IPS DF 4.7 (cell line): ENCODE data around the gene LILRB2.
"Not testable (repeated sequence)": the region's sequence is repeated elsewhere in the genome, so short reads cannot be mapped to it uniquely, and the experiment has no call there.

ENCODE experiments used
- DNase-seq: peaks from one replicate; pipeline ENCODE4 v3.0.0-alpha.2; 2013; ENCODE audit warnings: low spot score; ENCODE audit errors: extremely low read depth

The LILRB2 gene

GRCh38 chr19:54281007-54281728 lies at the start of gene LILRB2:
LILRB2 (minus strand) TSS chr19:54281110; CDS start chr19:54280496, 614 bp downstream.
- no peak for DNase-seq

GRCh38 chr19:54329476-54330165 lies 48.7 kb upstream of the LILRB2 start:
- DNase-seq: no peak

DNA sequence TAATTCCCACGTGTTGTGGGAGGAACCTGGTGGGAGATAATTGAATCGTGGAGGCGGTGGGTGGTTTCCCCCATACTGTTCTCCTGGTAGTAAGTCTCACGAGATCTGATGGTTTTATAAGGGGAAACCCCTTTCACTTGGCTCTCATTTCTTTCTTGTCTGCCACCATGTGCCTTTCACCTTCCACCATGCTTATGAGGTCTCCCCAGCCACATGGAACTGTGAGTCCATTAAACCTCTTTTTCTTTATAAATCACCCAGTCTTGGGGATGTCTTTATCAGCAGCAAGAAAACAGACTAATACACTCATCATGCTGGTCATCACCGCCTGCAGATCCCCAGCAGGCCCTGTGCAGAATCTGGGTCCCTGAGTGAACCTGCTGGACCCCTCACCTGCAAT lies 47.9 kb upstream of the LILRB2 start:
- not testable (repeated sequence) for DNase-seq

GRCh38 chr19:54325631-54326030 lies 44.7 kb upstream of the LILRB2 start:
- no peak for DNase-seq

DNA sequence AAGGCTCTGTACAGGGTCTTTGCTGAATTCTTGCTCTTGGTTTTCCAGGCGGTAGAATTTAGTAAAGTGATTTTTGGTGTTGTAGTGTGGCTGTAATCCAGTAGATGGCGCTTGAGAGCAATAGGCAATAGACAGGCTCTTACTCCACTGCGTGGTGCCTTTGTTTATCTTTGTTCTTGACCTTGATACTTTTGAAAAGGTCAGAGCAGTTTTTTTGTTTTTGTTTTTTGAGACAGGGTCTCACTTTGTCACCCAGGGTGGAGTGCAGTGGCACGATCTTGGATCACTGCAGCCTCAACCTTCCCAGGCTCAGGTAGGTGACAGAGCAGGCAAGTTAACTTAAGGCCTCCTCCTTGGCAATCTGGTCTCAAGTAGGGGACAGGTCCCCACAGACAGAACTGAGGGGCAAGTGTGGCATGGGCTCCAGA lies 44.3 kb upstream of the LILRB2 start:
- DNase-seq: no peak

GRCh38 chr19:54324071-54324470 lies 43.2 kb upstream of the LILRB2 start:
- no peak for DNase-seq

GRCh38 chr19:54322934-54323333 lies 42.0 kb upstream of the LILRB2 start:
- not testable (repeated sequence) for DNase-seq

DNA sequence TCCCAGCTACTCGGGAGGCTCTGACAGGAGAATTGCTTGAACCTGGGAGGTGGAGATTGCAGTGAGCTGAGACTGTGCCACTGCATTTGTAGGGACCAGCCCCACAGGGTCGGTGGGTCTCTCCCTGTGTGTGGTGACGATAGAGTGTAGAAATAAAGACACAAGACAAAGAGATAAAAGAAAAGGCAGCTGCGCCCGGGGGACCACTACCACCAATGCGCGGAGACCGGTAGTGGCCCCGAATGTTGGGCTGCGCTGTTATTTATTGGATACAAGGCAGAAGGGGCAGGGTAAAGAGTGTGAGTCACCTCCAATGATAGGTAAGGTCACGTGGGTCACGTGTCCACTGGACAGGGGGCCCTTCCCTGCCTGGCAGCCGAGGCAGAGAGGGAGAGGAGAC lies 41.4 kb upstream of the LILRB2 start:
- DNase-seq: not testable (repeated sequence)

DNA sequence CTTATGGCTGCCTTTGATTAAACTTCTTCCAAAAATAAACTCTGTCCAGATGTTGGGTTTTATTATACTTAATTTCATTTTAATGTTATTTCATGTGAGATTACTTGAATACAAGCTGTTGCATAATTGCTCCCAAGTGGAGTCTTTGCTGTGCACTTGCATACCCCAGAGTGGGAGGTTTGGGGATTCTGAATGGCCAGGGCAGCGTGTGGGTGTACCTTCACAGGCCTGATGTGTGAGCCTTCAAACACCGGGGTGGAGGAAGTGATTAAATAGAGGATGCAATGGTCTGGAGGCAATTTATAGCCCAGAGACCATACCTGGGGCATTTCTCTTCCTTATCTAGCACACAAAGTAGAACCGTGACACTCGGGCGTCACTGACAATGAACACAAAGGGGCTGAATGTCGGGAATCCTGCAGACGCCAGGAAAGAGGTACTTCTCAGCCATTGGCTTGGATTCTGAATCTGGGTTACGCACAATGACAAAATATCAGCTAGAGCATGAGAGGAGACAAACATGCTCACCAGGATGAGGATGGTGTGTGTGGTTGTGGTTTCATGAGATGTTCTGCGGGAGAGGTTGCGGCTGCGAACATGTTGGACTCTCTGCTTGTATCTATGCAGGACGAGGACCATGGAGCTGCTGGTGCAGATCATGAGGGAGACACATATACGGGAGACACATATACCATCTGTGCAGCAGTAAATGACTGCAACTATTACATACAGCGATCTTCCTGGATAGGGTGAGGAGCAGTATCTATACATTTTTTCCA lies 39.2 kb upstream of the LILRB2 start:
- DNase-seq: no peak

DNA sequence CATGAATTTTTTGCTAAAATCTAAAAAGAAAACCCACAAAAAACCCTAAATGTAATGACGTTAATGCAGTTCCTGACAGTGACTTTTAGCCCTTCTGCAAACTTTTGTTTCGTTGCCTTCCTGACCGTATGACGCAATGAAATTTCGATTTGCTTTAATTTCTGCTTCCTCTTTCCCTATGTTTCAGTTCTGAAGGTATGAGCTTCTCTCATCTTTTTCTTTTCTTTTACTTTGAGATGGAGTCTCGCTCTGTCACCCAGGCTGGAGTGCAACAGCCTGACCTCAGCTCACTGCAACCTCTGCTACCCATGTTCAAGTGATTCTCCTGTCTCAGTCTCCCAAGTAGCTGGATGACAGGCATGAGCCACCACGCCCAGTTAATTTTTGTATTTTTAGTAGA lies 38.1 kb upstream of the LILRB2 start:
- no peak for DNase-seq

- DNase-seq: no peak
Observed at GRCh38 chr19:54317965-54318240, 37.0 kb upstream of the LILRB2 start.

GRCh38 chr19:54317108-54317964 lies 36.4 kb upstream of the LILRB2 start:
- no peak for DNase-seq

DNA sequence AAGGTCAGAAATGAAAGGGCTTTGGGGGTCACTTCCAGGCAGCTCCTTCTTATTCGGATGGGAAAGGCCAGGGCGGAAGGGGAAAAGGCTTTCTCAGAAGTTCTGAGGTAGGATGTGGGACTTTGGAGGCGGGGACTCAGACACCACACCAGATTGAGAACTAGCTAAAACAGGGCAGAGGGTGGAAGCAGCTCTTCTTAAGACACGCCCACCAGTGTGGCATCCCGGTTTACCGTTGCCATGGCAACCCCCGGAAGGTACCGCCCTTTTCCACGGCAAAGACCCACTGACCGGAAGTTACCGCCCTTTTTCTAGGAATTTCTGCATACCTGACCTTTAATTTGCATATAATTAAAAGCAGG lies 35.8 kb upstream of the LILRB2 start:
- DNase-seq: peak; percentile 69

DNA sequence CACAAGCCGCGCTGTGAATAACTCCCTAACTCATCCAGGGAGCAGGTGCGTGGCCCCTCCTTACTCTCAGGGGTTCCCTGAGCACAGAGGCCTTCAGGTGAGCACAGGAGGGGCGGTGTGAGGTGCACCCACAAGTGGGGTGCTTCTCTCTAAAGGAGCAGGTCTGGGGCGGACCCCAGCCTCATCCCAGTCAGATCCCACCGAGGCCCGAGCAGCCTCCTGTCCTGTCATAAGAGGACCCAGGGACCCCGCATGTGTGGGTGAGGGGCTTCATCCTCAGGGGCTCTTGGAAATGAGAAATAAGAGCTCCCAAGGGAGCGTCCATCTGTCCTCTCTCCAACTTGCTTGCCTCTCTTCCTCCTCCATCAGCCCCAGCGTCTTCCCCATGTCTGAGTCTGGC lies 35.0 kb upstream of the LILRB2 start:
- DNase-seq: no peak

DNA sequence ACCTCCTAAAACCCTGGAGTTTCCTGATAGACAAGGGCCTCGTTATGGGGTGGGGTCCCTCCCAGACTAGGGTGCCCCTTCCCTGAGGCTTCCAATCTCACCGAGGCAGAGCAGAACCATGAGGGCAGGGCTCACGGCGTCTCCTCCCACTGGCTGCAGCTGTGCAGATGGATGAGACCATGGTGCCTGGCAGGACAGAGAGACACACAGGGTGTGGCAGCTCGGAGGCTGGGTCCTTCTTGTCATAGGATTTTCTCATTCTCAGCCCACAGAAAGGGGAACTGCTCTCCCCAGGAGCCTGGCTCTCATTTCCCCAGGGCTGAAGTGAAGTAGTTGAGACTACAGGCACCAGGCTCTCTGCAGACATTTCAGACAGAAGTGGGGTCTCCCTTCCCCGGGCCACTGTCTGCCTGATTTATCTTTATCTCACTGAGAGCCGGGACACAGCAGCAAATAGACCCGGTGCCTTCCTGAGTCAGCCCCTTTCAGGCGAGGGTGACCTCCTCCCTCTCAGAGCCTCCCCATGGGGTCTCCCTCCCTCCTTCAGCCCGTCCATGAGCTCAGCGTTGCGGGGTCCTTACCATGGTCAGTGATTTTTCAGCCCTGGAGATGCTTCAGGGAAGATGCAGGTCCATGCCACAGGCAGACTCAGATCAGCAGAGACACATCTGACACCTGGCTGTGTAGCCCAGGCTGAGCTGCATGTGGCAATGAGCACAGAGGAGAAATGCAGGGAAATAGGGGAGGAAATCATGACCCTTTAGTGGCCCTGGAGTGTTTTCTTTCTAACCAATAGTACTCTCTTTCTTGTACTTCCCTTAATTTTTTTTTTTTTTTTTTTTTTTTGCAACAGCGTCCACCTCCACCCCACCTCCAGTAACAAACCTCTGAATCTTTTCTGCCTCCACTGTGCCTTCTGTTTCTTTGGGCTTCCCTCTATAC lies 31.8 kb upstream of the LILRB2 start, which contains the start of gene LILRA5:
Gene LILRA5 (minus strand): TSS at position 731 of the 942 bp plus-strand sequence. CDS start 147 bp downstream, at position 584.
- no peak for DNase-seq

GRCh38 chr19:54312011-54312410 lies 31.1 kb upstream of the LILRB2 start:
- DNase-seq: no peak

DNA sequence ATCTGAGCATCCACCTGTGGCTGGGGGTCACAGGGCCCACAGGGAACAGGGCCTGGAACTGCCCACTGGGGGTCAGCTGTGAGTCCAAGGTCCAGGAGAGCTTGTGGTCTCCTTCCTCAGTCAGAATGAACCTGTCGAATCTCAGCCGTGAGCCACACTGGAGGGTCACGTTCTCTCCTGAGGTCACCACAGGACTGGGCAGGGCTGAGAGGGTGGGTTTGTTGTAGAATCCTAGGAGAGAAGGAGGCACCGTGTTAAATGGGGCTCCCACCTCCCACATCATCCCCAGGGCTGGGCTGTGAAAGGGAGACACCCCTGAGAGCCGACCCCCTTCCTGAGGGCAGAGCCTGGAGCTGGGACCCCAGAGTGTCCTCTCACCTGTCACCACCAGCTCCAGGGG lies 30.6 kb upstream of the LILRB2 start:
- no peak for DNase-seq

DNA sequence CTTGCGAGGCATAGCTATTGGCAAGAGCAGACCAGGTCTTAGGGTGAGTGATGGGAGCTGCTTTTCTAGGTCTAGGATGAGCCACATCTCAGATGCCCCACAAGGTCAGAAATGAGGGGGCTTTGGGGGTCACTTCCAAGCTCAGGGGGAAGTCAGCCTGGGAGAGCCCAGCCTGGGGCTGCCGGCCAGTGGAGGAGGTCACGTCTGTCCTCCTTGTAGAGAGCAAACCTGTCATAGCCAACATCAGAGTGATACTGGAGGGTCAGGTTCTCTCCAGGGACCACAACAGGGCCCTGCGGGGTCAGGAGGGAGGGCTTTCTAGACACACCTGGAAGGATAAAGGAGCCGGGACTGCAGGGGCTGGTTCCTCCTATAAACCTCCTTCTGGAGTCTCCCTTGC lies 29.6 kb upstream of the LILRB2 start:
- DNase-seq: no peak

- no peak for DNase-seq
Observed at GRCh38 chr19:54309811-54310210, 28.9 kb upstream of the LILRB2 start.

DNA sequence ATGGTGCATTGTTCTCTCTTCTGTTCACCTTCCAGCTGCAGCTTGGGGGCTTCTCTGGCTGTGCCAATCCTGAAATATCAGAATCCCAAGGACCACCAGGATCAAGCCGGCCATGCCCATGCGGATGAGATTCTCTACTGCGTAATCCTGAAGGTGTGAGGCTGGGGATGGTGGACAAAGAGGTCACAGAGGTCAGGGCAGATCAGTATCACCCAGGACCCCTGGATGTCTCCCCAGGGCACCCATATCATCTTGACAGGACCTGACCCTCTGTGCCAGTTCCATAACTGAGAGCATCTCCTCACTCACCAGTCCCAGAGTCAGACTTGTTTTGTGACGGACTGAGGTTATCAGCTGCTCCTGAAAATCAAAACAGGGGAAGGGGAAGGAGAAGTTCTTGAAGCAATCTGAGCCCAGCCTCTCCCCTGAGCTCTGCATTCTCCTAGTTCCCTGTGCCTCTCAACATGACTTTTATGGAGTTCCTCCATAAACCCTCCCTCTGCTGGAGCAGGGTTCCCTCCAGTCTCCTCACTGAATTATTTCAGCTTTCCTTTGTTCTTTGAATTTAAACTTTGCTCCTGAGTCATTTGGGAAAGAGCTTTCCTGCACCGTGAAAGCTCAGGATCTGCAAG lies 26.6 kb upstream of the LILRB2 start:
- no peak for DNase-seq
